Testis (tissue), 2 donors: ENCODE results near the gene CGNL1.

Experiments used
- POLR2A ChIP-seq: fragments of 450-650 bp; IDR thresholded peaks from one replicate; pipeline ENCODE4 v1.6.1; 2017; ENCODE audit warnings: antibody characterized with exemption, mild to moderate bottlenecking, moderate library complexity
- TF ChIP-seq, protein P1 (sequence below), 3 experiments: fragments of 450-650 bp in 2 of 3; fragments of 200-600 bp in 1 of 3; sonication (generic) in 1 of 3; IDR thresholded peaks; one replicate each; pipeline ENCODE4 v1.5.1; 2016 to 2019; ENCODE audit warnings: antibody characterized with exemption in 3 of 3, mild to moderate bottlenecking in 2 of 3, moderate library complexity in 1 of 3

DNA sequence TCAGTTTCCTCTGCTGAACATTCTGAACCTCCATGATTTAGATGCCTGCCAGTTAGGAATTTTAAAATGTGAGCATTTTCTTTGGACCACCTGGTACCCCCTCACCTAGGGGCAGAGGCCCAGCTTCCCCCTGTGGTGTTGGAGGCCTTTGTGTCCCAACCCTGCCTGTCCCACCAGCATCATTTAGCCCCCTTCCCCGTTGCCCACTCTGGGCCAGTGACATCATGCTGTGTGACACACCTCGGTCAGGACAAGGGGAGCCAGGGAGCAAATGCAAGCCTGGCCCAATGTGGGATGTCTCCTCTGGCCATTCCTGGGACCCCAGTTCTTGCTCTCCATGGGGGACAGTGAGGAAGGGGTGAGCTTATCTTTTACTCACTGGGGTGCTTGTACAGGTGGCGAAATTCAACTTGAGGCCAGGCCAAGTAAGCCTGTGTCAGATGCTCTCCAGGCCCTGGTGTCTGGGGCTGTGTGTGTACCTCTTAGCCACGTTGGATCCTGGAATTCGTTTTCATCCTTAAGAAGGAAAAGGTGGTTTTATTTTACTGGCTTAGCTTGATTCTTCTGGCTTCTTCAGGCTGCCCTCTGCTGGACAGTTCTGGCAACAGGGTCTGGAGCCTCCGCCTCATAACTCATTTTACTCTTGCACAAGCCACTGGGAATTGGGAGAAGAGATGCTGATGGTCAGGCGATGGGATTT lies 165.7 kb downstream of the CGNL1 start:
- TF ChIP-seq, protein P1, sequence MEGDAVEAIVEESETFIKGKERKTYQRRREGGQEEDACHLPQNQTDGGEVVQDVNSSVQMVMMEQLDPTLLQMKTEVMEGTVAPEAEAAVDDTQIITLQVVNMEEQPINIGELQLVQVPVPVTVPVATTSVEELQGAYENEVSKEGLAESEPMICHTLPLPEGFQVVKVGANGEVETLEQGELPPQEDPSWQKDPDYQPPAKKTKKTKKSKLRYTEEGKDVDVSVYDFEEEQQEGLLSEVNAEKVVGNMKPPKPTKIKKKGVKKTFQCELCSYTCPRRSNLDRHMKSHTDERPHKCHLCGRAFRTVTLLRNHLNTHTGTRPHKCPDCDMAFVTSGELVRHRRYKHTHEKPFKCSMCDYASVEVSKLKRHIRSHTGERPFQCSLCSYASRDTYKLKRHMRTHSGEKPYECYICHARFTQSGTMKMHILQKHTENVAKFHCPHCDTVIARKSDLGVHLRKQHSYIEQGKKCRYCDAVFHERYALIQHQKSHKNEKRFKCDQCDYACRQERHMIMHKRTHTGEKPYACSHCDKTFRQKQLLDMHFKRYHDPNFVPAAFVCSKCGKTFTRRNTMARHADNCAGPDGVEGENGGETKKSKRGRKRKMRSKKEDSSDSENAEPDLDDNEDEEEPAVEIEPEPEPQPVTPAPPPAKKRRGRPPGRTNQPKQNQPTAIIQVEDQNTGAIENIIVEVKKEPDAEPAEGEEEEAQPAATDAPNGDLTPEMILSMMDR (IDR thresholded peaks at IDR 0.05): peak; percentile 38 to 70 (median 69)
- TF ChIP-seq POLR2A: no peak
